ENCODE results near the gene GADD45A.
A peak's percentile ranks its signal among the peaks of the same experiment; 100 is the strongest.

The GADD45A gene

DNA sequence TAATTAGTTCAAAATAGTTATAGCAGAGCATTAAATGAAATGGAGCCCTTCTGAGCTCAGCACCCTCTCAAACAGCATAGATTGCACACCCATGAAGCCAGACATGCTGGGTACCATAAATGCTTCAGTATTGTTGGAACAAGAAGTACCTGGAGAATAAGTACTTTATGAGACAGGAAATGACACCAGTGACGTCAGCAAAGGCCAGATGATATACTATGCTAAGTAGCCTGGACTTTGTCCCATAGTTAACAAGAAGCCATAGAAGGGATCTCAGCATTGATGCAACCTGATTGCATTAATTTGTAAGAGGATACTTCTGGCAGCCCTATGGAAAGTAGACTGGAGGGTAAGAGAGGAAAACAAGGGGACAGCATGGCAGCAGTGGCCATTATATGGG lies 16.3 kb upstream of the GADD45A start:
- DNase-seq (ENCODE audit: low read depth in 2 of 2) = no peak

DNA sequence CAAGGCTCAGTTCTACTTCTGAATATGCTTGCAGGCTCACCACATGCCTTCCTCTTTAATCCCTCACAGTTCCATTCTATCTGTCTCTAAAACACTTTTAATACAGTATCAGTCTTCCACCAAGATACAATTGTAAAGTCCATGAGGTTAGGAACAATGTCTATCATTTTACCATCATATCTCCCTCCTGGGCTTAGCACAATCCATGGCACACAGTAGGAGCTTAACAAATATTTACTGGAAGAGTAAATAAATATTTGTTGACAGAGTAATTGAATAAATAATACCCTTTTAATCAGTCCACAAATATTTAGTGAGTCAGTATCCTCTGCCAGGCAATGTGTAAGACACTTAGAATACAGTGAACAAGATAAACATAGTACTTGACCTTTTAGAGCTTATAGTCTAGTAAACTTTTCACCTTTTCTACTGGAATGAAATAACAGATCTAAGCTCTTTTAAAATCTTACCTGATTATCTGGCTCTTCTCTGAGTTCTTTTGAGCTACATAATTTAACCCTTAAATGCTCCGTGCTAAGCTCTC lies 12.7 kb upstream of the GADD45A start:
- no peak for DNase-seq (ENCODE audit: low read depth in 2 of 2)

DNA sequence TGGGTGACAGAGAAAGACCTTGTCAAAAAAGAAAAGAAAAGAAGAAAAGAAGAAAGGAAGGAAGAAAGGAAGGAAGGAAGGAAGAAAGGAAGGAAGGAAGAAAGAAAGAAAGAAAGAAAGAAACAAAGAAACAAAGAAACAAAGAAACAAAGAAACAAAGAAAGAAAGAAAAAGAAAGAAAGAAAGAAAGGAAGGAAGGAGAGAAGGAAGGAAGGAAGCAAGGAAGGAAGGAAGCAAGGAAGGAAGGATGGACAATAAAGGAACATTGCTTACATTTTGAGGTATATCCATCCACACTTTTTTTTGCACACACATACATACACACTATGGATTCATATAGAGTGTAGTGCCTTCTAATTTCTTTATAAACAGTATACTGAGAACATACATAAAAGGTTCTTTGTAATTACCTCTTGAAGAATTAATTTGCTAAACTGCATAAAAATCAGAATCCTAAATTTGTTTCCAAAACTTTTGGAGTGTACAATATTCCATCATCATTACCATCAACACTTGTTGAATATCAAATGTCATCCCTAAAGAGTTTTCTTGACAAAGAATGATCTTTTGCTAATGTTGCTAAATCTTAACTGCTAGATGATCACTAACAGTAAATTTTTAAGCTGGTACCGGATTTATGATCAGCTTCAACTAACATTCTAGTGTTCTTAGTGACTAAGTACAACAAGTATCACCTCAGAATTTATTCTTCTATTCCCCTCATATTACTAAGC lies 11.4 kb upstream of the GADD45A start:
- DNase-seq (ENCODE audit: low read depth in 2 of 2) = no peak

- DNase-seq (ENCODE audit: low read depth in 2 of 2) = no peak
Measured at GRCh38 chr1:67674260-67675011, 10.6 kb upstream of the GADD45A start.

GRCh38 chr1:67675800-67676199 lies 9.2 kb upstream of the GADD45A start:
- no peak for DNase-seq (ENCODE audit: low read depth in 2 of 2)

- no peak for DNase-seq (ENCODE audit: low read depth in 2 of 2)
Measured at GRCh38 chr1:67676287-67676686, 8.7 kb upstream of the GADD45A start.

- no peak for DNase-seq (ENCODE audit: low read depth in 2 of 2)
Measured at GRCh38 chr1:67676946-67677345, 8.1 kb upstream of the GADD45A start.

GRCh38 chr1:67677408-67677807 lies 7.6 kb upstream of the GADD45A start:
- DNase-seq (ENCODE audit: low read depth in 2 of 2) = no peak

- DNase-seq (ENCODE audit: low read depth in 2 of 2) = no peak
Measured at GRCh38 chr1:67677930-67678329, 7.1 kb upstream of the GADD45A start.

DNA sequence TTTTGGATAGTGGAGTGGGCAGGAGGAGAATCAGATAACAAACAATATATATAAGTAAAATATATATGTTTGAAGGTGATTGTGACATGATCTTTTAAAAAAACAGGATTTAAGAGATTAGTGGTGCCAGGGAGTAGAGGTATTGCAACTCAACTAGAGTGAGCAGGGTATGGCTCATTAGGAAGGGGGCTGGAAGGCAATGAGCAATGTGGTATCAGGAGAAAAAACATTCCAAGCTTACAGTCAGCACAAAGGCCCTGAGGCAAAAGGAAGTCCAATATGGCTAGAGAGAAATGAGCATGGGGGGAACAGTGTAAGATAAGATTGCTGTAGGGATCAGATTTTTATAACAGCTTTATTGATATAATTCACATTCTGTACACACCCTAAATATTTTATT lies 5.3 kb upstream of the GADD45A start:
- DNase-seq (ENCODE audit: low read depth in 2 of 2) = no peak

DNA sequence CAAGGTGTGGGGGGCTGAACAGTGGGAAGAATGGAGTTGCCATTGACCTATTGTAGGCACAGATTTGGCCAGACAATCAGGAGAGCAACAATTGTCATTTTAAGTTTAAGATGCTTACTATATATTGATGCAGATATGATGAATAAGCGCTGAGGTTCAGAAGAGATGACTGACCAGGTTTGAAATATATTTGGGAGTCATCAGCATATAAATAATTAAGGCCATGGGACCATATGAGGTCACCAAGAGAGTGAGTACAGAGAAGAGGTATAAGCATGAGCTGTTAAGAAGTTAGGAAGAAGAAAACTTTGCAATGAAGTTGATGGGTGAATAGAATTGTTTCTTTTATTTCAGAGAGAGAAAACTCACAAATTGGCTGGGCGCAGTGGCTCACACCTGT lies 4.5 kb upstream of the GADD45A start:
- DNase-seq (ENCODE audit: low read depth in 2 of 2) = no peak

GRCh38 chr1:67682659-67683197 lies 2.3 kb upstream of the GADD45A start:
- DNase-seq (ENCODE audit: low read depth in 2 of 2) = peak; percentile 57 to 65

- peak in 1 of 2 experiments; percentile 26 for DNase-seq (ENCODE audit: low read depth in 2 of 2)
Measured at GRCh38 chr1:67683316-67683715, 1.7 kb upstream of the GADD45A start.

- no peak for DNase-seq (ENCODE audit: low read depth in 2 of 2)
Measured at GRCh38 chr1:67683766-67684525, 1.1 kb upstream of the GADD45A start.

GRCh38 chr1:67684526-67685066 lies 405 bp upstream of the GADD45A start:
- no peak for DNase-seq (ENCODE audit: low read depth in 2 of 2)

GRCh38 chr1:67685558-67686266 lies 711 bp downstream of the GADD45A start:
- no peak for DNase-seq (ENCODE audit: low read depth in 2 of 2)

DNA sequence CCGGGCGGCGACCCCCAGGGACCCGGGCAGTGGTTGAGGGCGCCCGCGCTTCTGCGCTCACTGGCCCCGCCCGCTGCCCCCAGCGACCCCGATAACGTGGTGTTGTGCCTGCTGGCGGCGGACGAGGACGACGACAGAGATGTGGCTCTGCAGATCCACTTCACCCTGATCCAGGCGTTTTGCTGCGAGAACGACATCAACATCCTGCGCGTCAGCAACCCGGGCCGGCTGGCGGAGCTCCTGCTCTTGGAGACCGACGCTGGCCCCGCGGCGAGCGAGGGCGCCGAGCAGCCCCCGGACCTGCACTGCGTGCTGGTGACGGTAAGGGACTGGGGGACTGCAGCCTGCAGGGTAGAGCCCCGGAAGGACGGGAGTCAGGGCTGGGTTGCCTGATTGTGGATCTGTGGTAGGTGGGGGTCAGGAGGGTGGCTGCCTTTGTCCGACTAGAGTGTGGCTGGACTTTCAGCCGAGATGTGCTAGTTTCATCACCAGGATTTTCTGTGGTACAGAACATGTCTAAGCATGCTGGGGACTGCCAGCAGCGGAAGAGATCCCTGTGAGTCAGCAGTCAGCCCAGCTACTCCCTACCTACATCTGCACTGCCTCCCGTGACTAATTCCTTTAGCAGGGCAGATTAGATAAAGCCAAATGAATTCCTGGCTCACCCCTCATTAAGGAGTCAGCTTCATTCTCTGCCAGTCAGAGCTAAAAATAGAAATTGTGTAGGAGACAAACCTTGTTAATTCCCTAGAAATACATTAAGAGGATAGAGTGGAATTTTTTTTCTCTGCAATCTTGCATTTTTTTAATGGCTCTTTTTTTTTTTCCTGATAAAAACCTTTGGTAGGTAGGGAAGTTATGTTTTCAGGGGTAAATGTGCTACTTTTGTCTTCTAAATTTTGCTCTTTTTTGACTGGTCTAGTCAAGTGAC lies 1.5 kb downstream of the GADD45A start:
- peak; percentile 93 to 95 for DNase-seq (ENCODE audit: low read depth in 2 of 2)

- DNase-seq (ENCODE audit: low read depth in 2 of 2) = no peak
Measured at GRCh38 chr1:67687198-67687545, 2.2 kb downstream of the GADD45A start.

GRCh38 chr1:67687649-67688048 lies 2.6 kb downstream of the GADD45A start:
- DNase-seq (ENCODE audit: low read depth in 2 of 2) = peak; percentile 74 to 78

All from fibroblast of skin of left biceps (primary cell).